NCI-H2081 treated with DMSO at 0.1 percent for 48 hours (cell line): ENCODE results near the gene KIF16B.
"Not testable (repeated sequence)": the region's sequence is repeated elsewhere in the genome, so short reads cannot be mapped to it uniquely, and the experiment has no call there.

Experiments
- DNase-seq: peaks from one replicate; lab custom pipeline; 2025; lab: John Stamatoyannopoulos, UW

The KIF16B gene, protein sequence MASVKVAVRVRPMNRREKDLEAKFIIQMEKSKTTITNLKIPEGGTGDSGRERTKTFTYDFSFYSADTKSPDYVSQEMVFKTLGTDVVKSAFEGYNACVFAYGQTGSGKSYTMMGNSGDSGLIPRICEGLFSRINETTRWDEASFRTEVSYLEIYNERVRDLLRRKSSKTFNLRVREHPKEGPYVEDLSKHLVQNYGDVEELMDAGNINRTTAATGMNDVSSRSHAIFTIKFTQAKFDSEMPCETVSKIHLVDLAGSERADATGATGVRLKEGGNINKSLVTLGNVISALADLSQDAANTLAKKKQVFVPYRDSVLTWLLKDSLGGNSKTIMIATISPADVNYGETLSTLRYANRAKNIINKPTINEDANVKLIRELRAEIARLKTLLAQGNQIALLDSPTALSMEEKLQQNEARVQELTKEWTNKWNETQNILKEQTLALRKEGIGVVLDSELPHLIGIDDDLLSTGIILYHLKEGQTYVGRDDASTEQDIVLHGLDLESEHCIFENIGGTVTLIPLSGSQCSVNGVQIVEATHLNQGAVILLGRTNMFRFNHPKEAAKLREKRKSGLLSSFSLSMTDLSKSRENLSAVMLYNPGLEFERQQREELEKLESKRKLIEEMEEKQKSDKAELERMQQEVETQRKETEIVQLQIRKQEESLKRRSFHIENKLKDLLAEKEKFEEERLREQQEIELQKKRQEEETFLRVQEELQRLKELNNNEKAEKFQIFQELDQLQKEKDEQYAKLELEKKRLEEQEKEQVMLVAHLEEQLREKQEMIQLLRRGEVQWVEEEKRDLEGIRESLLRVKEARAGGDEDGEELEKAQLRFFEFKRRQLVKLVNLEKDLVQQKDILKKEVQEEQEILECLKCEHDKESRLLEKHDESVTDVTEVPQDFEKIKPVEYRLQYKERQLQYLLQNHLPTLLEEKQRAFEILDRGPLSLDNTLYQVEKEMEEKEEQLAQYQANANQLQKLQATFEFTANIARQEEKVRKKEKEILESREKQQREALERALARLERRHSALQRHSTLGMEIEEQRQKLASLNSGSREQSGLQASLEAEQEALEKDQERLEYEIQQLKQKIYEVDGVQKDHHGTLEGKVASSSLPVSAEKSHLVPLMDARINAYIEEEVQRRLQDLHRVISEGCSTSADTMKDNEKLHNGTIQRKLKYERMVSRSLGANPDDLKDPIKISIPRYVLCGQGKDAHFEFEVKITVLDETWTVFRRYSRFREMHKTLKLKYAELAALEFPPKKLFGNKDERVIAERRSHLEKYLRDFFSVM (N-terminal part only)

DNA sequence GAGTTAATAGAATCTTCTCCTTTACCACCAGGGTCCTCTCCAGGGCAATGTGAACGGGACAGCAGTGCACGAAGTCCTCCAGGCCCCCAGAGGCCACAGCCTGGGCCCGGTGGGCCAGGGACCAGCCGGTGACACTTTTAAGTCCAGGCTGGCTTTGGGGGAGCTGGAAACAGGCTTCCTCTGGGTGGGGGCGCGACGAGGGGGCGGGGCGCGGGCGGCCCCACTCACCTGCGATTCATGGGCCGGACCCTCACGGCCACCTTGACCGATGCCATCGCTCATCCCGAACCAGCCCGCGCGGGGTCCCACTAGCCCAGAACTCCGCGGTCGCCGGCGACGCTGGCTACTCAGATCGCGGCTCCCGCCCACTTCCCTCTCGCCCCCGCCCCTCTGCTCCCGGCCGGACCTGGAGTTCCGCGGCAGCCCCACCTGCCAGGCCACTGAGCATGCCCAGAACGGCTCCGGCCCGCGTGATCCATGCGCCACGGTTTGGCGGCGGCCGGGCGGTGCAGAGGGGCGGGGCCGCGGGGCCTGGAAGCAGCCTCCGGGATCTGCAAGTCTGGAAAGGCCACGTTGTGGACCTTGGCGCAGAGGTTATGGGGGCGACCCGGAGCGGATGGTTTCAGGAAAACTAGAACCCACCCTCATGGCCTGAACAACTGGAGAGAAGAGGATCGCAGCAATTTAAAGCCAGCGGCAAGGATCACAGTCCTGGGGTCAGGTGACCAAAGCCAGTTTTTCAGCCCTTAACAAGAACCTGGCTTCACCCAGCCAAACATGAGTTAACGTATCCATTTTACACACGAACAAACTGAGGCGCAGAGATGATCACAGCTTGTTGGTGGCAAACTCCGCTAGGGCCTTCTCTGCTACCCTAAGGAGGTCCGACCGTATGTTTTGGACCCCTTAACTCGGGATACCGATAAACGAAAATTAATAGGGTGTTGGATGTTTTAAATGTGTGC lies at the start of gene KIF16B:
TSS of gene KIF16B (minus strand) at position 448 of the 965 bp plus-strand sequence. CDS start at position 275, 173 bp downstream.
- DNase-seq, result peak; percentile 12

DNA sequence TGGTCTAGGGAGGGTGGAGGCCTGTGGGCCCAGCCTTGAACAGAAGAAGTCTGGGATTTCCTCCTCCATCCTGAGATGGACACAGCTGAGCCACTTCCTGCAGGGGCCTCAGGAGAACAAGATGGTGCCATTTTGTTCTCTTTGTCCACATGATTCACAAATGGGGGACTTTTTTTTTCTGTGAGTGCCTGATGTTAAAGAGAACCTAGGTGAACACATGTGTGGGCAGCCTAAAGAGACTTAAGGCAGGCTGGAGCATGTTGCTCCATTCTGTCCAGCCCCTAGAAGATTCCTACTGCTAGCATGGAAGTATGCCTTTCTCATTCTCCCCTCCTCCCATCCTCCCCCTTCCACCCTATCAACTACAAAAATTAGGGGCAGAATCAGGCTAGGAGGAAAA lies 49.3 kb upstream of the KIF16B start:
- DNase-seq, result no peak

DNA sequence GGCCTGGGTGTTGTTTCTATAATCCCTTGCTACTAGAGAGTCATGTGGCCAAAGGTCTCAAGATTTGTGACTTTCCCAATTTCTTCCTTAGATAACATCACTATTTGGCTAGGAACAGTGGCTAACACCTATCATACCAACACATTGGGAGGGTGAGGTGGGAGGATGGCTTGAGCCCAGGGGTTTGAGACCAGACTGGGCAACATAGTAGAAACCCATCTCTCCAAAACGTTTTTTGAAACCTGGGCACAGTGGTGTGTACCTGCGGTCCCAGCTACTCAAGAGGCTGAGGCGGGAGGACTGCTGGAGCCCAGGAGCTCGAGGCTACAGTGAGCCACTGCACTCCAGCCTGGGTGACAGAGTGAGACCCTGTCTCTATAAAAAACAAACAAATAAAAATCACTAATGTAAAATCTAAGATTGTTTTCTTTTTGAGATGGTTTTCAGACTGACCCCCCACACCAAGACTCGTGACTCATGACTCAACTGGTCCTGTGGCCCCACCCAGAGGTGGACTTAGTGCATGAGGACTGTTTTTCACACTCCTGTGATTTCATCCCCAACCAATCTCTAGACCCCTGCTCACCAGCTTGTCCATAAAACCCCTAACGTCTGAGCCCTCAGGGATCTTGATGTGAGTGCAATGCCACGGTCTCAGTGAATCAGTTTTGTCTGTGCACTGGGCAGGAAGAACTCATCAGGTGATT lies 48.3 kb upstream of the KIF16B start:
- no peak for DNase-seq

DNA sequence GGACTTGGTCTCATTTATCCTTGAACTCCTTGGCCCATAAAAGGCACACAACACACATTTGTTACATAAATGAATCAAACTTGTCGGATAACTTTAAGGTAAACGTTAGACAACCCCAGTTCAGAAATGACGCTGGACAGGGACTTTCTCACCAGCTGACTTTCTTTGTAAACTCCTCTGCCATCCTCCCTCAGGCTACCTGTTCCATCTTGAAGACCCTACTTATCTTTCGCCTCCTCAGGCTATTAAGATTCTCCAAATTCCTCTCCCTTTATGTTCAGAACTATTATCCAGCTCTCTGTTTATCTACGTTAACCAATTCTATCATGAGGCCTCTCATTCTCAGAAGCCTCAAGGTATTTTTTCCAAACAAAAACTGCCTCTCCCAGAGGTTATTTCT lies 47.7 kb upstream of the KIF16B start:
- no peak for DNase-seq

DNA sequence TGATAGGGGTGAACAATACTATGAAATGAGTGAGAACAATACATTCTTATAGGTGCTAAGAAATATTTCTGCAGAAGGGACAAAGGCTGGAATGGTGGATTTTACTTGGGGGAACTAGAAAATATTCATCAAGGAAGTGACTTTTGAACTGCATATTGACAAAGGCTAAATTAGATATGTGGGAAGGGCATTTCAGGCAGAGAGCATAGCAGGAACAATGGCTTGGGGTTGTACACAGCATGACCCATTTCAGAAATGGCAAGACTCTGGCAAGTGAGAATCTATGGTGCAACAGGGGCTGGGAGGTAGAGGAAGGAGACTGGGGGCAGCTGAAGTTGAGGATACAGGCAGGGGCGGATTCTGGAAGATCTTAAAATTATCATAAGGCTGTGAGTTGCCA lies 46.7 kb upstream of the KIF16B start:
- DNase-seq, result no peak

DNA sequence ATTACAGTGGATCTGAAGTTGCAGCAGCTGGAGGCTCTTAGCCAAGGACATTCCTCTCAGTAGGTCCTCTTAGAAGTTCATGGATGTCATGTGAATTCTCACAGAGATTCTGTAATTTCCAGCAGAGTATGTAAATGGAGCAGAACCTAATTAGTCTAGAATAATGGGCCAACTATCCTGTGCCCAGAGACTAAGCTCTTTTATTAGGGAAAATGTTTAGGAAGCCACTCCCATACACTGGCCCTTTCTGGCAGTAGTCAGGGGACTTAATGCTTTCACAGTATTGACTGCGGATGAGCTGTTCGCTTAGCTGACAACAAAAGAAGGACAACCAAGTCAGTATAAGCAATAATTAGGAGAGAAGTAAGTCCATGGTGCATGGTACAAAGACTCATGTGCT lies 43.8 kb upstream of the KIF16B start:
- DNase-seq, result no peak

DNA sequence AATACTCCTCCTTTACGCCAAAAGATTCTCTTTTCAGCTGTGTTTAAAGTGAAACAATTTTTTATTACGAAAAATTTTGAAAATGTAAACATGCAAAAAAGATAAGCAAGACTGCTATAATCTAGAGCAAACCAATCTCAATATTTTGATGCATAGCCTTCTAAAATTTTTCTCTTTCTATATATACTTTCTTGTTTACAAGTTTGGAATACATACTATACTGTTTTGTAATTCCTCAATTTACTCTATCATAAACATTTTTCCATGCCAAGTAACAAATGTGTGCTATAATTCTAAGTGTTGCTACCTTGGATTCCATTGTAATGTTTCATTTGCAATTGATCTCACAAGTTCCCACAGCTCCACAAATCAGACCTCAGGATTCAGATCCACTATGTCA lies 43.1 kb upstream of the KIF16B start:
- no peak for DNase-seq

DNA sequence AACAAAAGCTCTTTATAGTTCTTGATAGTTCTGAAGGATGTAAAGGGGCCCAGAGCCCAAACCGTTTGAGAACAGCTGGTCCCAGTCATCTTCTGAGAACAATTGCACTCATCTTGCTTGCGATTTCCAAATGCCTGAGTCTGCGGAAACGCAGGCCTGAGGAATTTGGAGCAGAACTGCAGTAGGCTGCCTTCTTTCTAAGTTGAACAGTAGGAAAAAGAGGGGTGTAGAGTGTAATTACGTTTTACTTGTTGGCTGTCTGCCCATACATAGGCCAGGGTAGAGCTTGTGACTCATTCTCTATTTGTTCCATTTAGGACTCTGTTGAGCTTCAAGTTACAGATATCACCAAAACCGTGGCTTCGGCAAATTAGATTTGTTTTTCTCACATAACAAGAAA lies 42.0 kb upstream of the KIF16B start:
- no peak for DNase-seq

DNA sequence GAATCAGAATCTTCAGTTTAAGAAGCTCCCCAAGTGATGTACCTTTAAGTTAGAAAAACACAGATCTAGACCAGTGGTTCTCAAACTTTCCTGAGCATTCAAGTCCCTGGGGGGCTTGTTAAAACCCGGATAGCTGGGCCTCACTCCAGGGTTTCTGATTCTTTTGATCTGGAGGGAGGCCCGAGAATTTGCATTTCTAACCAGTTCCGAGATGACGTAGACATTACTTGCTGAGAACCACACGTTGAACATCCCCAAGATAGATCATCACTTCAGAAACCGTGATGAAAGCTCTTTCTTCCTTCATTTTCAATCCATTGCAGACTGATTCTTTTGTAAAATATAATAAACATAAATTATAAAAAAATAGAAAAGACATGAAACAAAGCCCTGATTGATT lies 40.7 kb upstream of the KIF16B start:
- no peak for DNase-seq

DNA sequence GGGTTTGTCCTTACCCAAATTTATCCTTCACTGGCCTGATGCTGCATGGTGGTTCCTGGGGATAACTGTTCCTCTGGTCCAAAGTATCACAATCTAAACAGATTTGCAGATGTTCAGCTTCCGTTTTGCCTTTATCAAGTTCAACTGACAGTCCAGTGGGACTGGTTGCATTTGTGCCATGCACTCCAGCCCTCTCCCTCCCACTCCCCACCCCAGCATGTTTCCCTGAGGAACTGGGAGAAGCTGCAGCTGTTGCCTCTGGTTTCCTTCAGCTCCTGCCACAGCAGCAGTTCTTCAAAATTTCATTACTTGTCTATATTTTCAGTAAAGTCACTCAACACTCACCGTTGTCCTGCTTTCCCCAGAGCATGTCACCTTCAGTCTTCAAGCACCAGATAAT lies 39.5 kb upstream of the KIF16B start:
- no peak for DNase-seq

DNA sequence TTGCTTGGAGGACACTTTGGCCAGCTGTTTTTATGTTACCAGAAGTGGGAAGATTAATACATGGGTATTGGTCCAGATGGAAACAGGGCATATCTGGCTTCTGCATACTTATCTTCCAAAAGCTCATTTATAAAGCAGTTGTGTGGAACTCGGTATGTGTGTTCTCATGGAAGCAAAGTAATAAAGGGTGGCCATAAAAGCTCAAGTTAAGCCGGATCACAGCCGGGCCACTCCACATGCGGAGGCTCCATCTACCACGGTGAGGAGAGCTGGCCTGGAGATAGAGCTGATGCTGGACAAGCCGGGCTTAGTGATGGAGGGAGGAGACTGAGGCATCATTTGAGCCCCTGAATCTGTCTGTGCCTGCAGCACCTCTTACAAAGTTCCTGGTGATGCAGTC lies 38.6 kb upstream of the KIF16B start:
- no peak for DNase-seq

DNA sequence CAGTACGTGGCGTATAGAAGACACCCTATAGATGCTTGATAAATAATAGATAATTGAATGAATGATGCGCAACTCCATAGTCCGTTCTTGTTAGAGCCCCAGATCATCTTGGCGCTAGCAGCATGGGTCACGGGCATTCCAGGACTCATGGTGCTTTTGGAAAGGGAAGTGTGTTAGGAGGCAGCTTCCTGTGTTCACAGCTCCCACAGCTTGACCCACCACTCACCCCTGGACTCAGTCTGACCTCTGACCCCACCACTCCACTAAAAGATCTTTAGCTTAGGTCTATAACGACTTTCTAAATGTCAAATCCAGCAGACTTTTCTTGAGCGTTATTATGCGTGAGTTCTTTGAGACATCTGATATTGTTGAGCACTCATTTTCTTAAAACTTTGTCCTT lies 35.8 kb upstream of the KIF16B start:
- DNase-seq, result no peak

DNA sequence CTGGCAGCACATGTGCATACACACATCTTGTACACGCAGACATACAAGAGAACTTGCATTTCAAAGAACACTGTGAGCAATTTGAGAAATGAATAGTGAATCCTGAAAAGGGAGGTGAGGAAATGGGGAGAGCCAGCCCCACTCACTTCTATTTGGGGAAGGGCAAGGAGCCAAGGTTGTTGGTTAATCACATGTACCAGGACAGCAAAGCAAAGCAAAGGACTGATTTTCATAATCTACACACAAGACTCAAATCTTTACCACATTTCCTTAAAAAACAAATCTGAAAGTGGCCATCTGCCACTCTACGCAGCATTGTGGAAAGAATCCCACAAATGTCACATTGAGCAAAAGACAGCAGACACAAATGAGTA lies 35.0 kb upstream of the KIF16B start:
- no peak for DNase-seq

DNA sequence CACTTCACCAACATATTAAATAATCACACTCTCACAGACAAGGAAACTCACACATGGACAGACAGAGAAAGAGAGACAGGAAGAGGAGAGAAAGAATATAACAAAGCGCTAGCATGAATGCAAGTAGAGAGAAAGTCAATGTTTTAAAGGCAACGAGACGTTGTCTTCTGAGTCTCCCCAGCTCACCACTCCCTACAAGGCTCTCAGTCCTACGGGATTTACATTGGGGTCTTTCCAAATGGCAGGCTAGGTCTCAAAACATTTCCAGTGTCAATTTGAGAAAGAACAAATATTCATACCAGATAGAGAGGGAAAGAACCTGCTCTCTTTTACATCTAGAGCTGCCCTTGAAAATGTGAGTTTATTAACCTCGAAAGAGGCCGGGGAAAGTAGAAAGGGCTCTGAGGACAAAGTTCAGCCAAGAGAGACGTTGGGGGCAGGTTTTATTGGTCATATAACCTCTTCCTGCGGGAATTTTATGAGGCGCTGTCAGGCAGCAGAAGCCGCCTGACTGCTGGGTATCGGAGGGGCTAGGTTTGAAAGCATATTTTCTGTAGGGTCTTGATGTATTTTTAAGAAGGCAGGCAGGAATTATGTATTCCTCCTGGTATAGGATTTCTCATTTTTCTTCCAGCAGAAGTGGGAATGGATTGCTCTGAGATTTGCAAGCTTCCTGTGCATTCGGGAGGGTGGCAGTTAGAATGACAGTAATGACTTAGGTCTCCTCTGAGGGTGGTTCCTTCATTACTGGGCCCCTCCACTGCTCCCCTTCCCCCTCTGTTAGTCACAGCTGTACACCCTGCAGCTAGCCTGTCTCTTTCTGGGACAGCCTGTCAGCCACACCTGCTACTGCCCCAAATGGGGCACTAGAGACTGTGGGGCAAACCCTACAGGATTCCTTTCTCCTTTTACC lies 34.4 kb upstream of the KIF16B start:
- no peak for DNase-seq

DNA sequence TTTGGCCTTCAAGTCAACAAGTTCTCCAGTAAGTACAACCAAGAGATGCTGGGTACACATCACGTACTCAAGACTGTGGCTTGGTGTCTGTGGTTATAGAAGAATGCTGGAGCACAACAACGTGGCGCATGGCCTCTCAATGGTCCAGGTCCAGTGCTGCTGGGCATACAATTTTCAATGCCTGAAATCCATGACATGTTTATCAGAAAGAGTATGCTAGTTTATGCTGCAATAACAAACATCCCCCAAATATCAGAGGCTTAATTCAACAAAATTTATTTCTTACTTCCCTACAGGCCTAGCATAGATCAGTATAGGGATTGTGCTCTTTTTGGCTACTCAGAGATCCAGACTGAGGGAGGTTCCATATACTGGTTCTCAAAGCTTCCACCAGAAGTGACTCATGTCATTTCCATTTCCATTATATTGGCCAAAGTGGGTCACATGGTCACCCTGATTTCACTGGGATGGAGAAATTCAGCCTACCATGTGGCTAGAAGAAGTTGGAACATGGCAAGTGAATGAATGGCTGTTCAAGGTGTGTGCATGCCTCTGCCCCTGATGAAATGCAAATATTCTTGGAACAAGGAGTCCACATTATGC lies 33.3 kb upstream of the KIF16B start:
- no peak for DNase-seq

DNA sequence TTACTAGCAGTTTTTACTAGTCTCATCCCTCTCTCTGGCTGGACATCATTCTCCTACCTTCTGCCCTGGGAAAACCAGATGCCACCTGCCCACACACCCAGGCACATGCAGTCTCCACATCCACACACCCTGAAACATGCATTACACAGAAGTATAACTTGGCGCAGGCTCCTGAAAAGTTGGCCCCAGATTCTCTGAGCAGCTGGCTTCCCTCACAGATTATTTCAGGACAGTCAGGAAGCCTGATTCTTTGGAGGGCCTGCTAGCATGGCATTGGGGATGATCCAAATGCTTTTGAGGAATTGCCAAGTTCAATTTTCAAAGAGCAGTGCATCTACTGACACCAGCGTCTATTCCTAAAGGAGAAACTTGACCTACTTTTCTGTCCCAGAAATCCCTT lies 27.8 kb upstream of the KIF16B start:
- no peak for DNase-seq

DNA sequence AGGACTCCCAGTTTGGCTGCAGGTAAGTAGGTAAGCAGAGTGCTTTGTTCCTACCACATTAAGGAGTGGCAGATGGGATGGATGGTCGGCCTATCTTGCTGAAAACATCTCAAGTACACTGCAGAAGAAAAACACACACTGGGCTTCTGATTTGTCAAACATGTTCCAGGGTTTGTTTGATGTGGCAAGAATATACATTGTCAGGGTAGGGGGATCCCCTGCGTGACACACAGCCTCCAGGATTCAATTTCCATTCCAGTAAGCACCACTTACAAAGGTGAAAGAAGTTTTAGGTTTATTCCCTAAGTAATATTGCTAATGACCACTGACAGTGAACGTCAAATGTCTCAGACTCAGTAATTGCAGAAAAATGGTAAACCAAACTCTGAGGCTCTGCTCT lies 26.0 kb upstream of the KIF16B start:
- no peak for DNase-seq

DNA sequence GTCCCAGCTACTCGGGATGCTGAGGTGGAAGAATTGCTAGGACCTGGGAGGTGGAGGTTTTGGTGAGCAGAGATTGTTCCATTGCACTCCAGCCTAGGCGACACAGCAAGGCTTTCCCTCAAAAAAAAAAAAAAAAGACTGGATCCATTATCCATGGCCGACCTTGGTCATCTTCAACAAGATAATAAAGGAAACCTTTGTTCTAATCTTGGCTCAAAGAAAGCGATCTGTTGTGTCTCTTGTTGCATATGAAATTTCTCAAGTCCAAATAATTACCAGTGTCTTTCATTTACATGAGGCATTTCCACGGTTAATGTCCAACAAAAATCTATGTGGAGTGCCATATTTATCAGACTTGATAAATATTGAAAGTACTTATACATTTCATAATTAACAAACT lies 23.7 kb upstream of the KIF16B start:
- no peak for DNase-seq

DNA sequence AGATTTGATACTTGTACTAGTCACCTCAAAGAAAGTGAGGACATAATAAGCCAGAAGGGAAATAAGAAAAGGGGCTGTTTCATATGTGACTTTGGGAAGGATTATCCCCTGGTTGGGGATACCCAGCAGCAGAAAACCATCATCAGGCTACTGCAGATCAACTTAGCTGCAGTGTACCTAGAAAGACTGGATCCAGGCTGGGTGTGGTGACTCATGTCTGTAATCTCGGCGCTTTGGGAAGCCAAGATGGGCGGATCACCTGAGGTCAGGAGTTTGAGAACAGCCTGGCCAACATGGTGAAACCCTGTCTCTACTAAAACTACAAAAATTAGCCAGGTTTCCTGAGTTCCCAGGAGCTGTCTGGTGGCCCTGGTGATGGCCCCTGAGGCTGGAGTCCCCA lies 23.2 kb upstream of the KIF16B start:
- not testable (repeated sequence) for DNase-seq
